CD4-positive, alpha-beta T cell treated with Interferon alpha-2 for 1 hour (primary cell): ENCODE results near the gene SYVN1.
"Not testable (repeated sequence)": the region's sequence is repeated elsewhere in the genome, so short reads cannot be mapped to it uniquely, and the experiment has no call there.

Experiments
- DNase-seq, 2 donors: peaks; one replicate each; pipeline ENCODE4 v3.0.0-alpha.2; 2020 to 2022

Gene SYVN1

DNA sequence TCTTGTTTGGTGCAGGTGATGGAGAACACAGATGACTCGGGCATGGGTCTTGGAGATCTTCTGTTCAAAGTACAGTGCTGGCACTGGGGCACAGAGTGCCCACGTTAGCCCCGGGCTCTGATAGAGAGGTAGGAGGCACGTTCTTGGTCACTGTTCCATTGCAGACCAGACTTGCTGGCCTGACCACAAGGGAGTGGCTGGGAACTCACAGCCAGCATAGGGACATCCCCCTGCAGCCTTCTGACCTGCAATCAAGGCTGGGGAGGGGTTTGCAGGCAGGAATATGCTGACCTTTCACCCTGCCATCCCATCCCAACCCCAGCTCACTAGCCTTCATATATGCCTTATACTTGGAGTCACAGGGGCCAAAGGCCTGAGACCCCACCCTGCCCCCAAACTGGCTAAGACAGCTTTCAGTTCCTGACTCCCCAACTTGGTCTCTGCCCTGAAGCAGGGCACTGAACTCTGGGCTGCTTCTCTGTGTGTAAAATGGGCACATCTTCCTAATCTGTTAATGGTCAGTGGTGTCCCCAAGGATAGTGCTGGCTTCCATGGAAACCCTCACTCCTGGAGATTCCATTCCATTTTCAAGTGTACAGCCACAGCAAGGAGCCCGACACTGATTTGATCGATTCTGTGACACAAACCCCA is 7.6 kb downstream of the SYVN1 start:
- DNase-seq, result no peak

DNA sequence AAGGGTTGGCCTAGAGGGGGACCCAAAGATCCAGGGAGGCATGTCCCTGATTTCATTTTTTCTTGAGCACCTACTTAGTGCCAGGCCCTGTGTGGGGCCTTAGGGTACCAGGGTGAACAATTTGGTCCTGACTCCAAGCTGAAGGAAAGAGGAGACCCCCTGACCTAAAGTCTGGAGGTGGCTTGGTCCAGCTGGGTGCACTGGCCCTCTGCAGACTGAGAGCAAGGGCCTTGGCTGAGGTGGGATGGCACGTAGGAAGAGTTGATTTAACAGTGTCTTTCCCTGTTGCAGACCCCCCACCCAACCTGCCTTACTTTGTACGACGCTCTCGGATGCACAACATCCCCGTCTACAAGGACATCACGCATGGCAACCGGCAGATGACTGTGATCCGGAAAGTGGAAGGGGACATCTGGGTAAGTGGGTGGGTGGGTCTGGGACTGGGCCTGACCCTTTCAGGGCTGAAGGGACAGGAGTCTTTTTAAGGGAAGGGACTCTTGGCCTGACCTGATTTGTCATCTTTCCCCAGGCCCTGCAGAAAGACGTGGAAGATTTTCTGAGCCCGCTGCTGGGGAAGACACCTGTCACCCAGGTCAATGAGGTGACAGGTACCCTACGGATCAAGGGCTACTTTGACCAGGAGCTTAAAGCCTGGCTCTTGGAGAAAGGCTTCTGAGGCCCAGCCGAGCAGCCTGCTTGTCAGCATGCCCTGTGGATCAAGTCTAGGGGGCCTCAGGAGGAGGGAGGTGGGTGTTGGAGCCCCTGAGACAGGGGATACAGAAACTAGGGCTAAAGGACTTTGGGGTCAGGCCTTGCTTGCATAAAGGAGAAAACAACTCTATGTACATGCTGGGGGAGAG is 8.9 kb downstream of the SYVN1 start:
- no peak for DNase-seq

DNA sequence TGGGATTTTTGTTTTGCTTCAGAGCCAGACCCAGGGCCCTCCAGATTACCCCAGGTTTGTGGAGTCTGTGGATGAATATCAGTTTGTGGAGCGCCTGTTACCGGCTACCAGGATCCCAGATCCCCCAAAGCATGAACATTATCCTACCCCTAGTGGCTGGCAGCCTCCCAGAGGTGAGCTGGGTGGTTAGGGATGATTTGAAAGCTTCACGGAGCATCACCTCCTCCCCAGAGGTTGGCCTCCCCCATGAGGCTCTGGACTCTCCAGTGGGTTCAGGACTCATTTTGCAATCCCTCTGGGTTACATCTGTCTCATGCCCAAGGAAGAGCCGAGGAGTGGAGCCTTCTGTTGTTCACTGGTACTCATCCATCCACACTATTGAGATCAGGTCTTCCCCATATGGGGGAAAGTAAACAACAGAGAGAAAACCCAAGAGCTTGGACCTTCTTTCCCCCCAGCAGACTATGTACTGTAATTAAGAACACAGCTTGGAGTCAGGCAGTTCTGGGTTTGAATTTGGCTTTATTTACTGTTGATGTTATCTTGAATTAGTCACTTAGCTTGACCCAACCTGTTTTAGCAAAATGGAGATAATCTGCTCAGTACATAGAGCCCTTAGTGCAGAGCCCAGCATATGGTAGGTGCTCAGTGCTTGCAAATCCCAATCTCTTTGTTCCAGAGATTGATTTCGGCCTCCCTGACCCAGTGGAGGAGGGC is 9.7 kb downstream of the SYVN1 start:
- DNase-seq, result no peak

DNA sequence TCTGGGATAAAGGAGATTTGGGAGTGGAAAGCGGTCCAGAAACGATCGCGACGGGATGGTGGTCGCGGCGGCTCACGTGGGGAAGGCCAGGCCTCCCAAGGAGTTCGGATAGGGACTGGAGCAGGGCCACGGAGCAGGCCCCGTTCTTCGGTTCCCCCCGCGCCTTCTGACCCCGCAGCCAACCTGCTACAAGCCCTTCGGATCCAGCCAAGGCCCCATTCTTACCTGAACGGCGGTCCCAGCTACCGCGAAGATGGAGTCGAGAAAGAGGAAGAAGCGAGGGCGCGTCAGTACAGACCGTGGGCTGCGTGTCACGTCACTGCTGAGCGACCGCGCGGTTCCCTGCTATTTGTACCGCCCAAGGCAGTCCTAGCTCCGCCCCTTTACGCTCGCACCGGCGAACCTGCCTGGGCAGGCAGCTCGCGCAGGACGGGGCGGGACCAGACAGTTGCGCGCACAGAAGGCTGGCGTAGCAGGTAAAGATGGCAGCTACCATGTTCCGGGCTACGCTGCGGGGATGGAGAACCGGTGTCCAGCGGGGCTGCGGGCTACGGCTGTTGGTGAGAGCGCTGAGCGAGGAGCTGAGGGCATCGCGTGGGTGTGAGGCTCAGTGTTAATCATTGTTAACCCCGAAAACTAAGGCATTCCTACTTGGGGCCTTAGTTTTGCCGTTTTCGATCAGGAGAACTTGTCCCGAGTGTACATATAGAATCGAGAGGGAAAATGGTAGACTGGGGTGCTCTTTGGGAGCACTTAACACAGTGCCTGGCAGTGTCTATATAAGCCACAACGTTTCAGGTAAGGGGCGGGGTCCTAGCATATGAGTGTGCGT is 12.2 kb downstream of the SYVN1 start, which contains the start of the genes FAU and MRPL49:
Gene FAU (minus strand): TSS at position 270 of the 832 bp plus-strand sequence. CDS start 321 bp downstream, outside the sequence.
Gene MRPL49 (plus strand): TSS at position 457 of the 832 bp plus-strand sequence. CDS start 26 bp downstream, at position 483.
- DNase-seq, result peak; percentile 98 to 99

DNA sequence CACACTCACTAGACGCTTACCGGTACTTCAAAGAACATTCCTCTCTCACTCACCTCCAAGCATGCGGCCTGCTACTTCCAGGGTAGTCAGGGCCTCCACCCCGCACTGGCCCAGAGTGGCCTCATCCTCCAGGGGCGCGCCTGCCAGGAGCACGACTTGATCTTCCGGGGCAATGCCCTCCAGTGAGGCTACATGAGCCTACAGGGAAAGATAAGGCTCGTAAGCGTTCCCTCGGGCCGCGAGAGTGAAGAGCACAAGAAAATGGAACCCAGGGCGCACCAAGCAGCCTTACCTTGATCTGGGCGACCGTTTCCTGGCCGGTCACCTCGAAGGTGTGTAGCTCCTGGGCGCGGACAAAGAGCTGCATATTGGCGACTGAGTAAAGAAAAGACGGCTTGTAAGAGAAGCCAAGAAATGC is 12.9 kb downstream of the SYVN1 start:
- peak; percentile 24 to 55 for DNase-seq

DNA sequence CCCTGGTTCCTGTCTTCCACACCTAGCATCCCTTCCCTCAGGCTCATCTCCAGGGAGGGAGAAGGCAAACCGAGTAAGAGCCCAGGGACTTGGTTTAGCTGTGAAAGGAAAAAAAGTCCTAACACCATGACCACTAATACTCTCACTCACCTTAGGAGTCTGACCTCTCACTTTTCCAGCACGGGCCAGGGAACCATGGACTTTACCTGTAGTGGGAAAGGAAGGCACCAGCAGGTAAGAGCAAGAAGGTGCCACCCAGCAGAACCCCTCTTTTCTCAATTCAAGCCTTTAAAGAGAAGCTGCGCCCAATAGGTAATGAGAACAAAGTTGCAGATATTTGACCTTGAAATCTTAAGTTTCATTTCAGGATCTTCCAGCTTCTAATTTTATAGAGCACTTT is 13.5 kb downstream of the SYVN1 start:
- DNase-seq, result no peak

DNA sequence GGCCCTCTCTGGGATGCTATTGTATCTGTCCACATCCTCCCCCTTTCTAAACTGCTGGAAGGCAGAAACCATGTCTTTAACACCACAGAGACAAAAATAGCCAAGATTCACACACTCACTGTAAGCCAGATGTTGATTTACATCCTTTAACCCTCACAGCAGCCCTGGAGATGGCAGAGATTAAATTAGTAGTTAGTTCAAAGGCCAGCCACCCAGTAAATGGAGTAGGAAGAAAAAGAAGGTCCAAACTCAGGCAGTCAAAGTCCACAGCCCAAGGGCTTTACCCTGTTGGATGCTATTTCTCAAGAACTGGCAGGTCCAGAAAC is 14.7 kb downstream of the SYVN1 start:
- no peak for DNase-seq

DNA sequence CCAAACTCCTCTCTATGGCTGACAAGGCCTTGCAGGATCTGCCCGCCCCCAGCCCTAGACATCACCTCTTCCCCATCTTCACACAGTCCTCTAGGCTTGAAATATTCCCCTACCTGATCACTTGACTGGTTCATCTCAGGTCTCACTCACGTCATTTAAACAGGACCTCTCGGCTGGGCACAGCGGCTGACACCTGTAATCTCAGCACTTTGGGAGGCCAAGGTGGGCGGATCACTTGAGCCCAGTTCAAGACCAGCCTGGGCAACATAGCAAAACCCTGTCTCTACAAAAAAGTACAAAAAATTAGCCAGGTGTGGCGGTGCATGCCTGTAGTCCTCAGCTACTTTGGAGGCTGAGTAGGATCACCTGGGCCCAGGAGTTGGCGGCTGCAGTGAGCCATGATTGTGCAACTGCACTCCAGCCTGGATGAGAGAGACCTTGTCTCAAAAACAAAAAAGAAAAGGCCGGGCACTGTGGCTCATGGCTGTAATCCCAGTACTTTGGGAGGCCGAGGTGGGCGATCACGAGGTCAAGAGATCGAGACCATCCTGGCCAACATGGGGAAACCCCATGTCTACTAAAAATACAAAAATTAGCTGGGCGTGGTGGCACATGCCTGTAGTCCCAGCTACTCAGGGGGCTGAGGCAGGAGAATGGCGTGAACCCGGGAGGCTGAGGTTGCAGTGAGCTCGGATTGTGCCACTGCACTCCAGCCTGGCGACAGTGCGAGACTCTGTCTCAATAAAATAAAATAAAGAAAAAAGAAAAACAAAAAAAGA is 15.2 kb downstream of the SYVN1 start:
- not testable (repeated sequence) for DNase-seq

DNA sequence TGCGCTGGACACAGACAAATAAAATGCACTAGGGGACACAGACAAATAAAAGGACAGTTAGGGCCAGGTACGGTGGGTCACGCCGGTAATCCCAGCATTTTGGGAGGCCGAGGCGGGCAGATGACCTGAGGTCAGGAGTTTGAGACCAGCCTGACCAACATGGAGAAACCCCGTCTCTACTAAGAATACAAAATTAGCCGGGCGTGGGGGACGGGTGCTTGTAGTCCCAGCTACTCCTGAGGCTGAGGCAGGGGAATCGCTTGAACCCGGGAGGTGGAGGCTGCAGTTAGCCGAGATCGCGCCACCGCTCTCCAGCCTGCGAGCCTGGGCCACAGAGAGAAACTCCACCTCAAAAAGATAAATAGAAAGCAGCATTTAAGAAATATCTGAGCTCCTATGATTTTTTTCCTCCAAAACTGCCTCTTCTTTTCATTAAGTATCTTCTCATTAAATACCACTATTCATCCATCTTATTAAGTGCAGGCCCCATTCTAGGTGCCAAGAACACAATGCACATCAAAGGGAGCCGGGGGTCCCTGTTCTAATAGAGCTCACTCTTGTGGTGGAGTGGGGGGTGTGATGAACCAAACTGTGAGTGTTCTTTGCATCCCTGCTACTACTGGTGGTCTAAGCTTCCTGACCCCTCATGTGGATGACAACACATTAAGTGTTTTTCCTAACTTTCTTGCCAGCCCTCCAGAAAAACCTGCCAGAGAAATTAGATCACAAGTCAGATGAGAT is 16.1 kb downstream of the SYVN1 start:
- no peak for DNase-seq

DNA sequence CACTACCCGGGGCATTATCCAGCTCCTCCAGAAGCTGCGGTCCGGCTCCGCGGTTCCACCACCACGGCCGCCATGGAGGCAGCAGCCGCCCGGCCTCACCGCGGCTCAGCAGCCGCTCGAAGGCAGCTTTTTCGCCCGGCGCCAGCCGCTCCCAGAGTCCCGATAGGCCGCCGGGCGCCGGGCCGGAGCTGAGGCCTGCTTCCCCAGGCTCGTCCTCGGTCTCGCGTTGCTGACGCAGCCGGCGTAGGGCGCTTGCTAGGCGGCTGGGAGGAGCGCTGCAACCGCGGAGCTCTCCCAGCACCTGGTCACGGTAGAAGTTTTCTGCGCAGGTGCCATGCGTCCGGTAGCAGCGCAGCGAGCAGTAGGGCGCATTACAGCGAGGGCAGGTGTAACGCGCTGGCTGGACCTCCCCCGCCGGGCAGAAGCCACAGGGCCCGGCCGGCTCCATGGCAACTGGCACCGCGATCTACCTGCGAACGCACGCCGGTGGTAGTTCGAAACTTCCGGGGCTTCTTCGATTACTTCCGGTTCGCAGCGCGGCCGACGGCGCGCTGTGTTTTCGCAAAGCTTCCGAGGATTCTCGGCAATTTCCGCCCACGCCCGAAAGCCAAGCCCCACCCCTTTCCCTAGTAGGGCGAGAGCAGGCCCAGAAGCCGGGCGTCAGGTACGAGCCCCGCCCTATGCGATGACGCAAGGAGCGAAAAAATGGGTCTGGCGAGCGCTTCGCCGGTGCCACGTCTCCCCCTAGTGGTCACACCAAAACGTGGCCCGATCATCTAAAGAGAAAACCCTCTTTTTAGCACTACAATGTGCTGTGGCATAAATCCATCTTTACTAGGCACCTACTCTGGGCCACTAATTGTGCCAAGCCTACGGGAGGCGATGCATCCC is 16.9 kb downstream of the SYVN1 start, which contains the start of gene ZNHIT2:
Gene ZNHIT2 (minus strand): TSS at position 496 of the 891 bp plus-strand sequence. CDS start 48 bp downstream, at position 448.
- peak; percentile 99 to 100 for DNase-seq

DNA sequence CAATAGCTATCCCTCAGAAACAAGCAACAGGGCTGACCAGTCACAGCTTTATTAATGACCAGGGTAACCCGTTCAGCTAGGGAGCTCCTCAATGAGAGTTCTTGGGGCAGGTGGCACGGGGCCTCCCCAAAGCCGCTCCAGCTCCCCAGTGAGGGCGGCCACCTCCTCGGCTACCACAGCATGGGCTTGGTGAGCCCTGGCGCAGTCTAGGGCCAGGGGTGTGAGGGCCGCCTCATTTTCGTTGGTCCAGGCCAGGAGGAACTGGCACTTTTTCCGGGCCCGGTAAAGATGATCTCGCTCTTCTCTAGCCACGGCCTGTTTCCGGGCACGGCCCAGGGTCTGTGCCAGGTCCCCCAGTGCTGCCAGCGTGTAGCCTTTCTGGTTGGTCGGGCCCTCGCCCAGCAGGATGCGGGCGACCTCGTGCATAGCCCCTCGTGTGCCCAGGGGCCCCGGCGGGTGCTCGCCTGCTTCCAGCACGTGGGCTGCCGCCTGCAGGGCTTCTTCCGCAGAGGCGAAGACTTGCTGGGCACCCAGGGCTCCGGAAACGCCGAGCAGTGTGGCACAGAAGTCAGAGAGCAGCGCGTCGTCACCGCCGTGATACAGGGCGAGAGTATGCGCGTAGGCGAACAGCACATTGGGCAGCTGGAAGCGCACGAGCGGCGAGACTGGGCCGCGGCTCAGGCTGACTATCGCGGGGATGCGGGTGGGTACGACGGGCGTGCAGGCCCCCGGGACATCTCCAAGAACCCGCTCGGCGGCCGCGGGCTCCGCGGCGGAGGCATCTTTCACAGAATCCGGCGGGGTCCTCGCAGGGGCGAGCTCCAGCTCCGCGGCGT is 17.7 kb downstream of the SYVN1 start:
- DNase-seq, result peak; percentile 33 to 70

DNA sequence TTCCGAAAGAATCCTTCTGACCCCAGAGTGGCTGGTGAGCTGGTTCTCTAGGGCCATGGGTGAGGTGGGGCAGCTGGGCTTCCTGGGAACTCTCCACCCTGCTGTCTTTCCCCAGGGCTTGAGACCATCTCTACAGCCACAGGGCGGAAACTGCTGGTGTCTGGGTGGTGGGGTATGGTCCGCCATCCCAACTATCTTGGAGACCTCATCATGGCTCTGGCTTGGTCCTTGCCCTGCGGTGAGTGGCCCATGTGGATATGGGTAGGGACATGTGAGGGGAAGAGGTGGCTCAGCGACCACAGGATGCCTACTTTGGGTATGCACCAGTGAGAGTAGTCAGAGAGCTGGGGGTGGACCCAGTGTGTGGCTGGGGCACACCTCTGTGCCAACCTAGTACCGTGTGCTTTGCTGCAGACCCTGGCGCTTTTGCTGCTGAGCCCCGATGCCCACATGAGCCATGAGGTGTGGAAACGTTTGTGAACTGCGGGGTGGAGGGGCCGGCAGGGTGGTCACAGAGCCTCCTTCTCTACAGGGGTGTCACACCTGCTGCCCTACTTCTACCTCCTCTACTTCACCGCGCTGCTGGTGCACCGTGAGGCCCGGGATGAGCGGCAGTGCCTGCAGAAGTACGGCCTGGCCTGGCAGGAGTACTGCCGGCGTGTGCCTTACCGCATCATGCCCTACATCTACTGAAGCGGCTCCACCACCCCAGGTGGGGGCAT is 18.8 kb downstream of the SYVN1 start:
- no peak for DNase-seq

DNA sequence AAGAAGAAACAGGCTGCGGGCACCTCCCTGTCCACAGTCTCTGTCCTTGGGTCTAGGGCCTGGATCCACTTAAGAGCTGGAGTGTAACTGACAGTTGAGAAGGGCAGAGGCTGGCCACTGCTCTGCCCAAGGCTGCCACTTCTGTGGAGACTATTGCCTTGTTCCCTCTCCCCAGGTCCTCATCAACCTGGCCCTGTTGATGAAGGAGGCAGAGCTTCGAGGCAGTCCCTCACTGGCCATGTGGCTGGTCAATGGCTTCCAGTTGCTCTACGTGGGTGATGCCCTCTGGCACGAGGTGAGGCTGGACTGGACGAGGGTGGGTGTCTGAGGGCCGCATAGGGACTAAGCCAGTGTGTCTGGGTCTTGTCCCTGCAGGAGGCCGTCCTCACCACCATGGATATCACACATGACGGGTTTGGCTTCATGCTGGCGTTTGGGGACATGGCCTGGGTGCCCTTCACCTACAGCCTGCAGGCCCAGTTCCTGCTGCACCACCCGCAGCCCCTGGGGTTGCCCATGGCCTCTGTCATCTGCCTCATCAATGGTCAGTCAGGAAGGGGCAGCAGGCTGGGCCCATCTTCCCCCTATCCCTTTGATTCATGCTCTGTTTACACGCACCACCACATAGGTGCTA is 19.7 kb downstream of the SYVN1 start:
- DNase-seq, result no peak

DNA sequence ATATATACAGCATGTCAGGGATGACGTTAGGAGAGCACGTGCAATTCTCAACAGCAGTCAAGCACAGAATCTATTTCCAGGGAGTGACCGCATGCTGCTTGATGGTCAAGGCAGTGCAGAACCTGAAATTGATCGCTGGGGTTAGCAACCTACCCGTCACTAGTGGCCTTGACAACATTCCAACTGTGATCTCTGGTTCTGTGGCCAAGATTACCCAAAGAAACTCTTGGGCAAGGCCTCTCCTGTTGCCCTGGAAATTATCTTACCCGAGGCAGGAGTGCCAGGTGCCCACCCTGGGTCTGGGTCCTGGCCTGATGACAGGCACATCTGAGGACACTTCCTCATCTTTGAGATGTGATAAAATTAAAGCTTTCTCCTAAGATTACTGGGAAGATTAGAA is 20.5 kb downstream of the SYVN1 start:
- no peak for DNase-seq

DNA sequence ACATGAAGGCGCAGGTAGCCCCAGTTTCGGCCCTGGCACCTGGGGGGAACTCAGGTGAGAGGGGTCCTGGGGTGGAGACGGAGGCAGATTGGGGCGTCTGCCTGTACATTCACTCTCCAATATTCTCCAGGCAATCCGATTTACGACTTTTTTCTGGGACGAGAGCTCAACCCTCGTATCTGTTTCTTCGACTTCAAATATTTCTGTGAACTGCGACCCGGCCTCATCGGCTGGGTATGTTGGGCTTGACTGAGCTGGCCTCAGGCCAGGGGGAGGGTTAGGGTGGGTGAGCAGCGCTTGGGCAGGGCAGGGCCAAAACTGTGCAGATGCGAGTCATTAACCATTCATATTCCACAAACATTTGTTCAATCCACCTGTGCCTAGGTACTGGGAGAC is 21.0 kb downstream of the SYVN1 start:
- no peak for DNase-seq

DNA sequence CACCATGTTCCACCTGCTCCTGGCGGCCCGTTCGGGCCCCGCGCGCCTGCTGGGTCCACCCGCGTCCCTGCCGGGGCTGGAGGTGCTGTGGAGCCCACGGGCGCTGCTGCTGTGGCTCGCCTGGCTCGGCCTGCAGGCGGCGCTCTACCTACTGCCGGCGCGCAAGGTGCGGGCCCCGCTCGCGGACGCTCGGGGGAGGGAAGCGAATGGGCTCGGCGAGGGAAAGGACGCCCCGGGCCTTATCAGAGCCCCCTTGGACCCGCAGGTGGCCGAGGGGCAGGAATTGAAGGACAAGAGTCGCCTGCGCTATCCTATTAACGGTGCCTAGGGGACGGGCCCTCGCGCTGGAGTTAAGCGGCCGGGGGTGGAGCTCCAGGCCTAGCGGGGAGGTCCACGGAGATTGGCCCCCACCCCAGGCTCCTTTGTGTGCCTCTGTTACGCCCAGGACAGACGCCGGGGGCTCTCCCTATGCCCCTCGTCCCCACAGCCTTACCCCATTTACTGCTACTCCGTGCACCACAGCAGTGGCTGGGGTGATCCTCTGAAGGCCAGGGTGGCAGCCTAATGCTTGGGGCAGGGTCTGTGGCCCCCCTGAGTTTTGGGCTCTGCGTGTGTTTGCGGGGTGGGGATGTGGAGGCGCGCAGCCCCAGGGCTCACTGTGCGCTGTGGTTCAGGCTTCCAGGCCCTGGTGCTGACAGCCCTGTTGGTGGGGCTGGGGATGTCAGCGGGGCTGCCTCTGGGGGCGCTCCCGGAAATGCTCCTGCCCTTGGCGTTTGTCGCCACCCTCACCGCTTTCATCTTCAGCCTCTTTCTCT is 21.6 kb downstream of the SYVN1 start:
- peak; percentile 77 to 84 for DNase-seq
